CD4-positive, alpha-beta T cell treated with Interleukin-2 at 100 ng/mL for 4 hours (primary cell): Measurements from ENCODE around the gene EIF1AD.
"Not testable (repeated sequence)": the region's sequence is repeated elsewhere in the genome, so short reads cannot be mapped to it uniquely, and the experiment has no call there.

Source experiments
- DNase-seq: peaks from one replicate; pipeline ENCODE4 v3.0.0-alpha.2; 2020; ENCODE audit warnings: low spot score

The EIF1AD gene

GRCh38 chr11:66001942-66002647 is at the start of gene EIF1AD, which contains the start of gene BANF1:
TSS of gene EIF1AD (minus strand) at chr11:66002157. CDS start at chr11:66000389, 1,768 bp downstream.
TSS of gene BANF1 (plus strand) at chr11:66002503. CDS start at chr11:66003251, 748 bp downstream.
- DNase-seq, result peak; percentile 96

GRCh38 chr11:66051371-66051765 is 49.4 kb upstream of the EIF1AD start:
- DNase-seq, result no peak

GRCh38 chr11:66050581-66051231 is 48.7 kb upstream of the EIF1AD start:
- no peak for DNase-seq

- DNase-seq, result no peak
These were observed 46.8 kb upstream of the EIF1AD start, which contains the start of gene GAL3ST3 for GRCh38 chr11:66048547-66049323. TSS of gene GAL3ST3 (minus strand) at chr11:66049161. CDS start at chr11:66045415, 3,746 bp downstream.

GRCh38 chr11:66047541-66048365 is 45.8 kb upstream of the EIF1AD start:
- DNase-seq, result no peak

GRCh38 chr11:66046901-66047300 is 44.9 kb upstream of the EIF1AD start:
- DNase-seq, result no peak

- DNase-seq, result peak; percentile 83
These were observed 43.3 kb upstream of the EIF1AD start for GRCh38 chr11:66045177-66045639.

GRCh38 chr11:66044757-66045156 is 42.8 kb upstream of the EIF1AD start:
- DNase-seq, result peak; percentile 60

- no peak for DNase-seq
These were observed 41.3 kb upstream of the EIF1AD start for GRCh38 chr11:66042996-66043906.

GRCh38 chr11:66042227-66042995 is 40.5 kb upstream of the EIF1AD start:
- no peak for DNase-seq

- DNase-seq, result no peak
These were observed 37.8 kb upstream of the EIF1AD start for GRCh38 chr11:66039765-66040164.

- DNase-seq, result no peak
These were observed 35.4 kb upstream of the EIF1AD start for GRCh38 chr11:66037327-66037726.

GRCh38 chr11:66036334-66036710 is 34.4 kb upstream of the EIF1AD start:
- no peak for DNase-seq

GRCh38 chr11:66035653-66036333 is 33.8 kb upstream of the EIF1AD start:
- DNase-seq, result no peak

- DNase-seq, result no peak
These were observed 31.2 kb upstream of the EIF1AD start for GRCh38 chr11:66032957-66033735.

GRCh38 chr11:66026017-66026529 is 24.1 kb upstream of the EIF1AD start, which contains the start of gene CATSPER1:
TSS of gene CATSPER1 (minus strand) at chr11:66026479. CDS start at chr11:66026379, 100 bp downstream.
- no peak for DNase-seq

- not testable (repeated sequence) for DNase-seq
These were observed 21.2 kb upstream of the EIF1AD start for GRCh38 chr11:66023186-66023440.
